HG03558 (cell line): Measurements from ENCODE around the gene ACVR2A.
A peak's percentile ranks its signal among the peaks of the same experiment; 100 is the strongest.

Experiments
- ATAC-seq: cut with Tn5 transposase; IDR thresholded peaks from one replicate; pipeline ENCODE4 v1.9.1; 2021; ENCODE audit warnings: moderate number of reproducible peaks; ENCODE audit not compliant: unreplicated experiment; ENCODE audit errors: extremely low read depth

ACVR2A gene

DNA sequence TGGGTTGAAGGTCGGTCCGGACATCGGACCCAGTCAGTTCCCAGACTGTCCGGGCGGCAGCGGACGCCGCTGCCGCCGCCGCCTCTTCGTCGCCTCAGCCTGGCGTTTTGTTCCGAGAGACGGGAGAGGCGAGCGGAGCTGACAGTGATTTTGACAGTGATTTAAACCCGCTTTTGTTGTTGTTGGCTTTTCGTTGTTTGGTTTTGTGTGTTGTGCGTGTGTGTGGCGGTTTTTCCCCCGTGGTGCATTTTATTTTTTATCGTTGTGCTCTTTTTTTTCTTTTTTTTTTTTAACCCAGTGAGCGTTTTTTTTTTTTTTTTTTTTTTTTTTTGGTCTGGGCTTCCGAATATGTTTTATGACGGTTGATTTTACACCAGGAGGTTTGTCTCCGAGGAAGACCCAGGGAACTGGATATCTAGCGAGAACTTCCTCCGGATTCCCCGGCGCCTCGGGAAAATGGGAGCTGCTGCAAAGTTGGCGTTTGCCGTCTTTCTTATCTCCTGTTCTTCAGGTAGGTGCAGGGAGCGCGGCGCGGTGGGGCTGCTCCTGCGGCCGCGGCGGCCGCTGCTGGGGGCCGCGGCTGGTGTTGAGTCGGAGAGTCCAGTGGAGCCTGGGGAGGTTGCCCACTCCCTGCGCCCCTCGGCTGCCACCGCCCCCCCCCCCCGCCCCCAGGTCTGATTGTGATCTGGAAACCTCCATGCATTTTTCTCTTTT lies at the start of gene ACVR2A:
TSS of gene ACVR2A (plus strand) at position 333 of the 714 bp plus-strand sequence. CDS start at position 457, 124 bp downstream.
- ATAC-seq = peak; percentile 20

DNA sequence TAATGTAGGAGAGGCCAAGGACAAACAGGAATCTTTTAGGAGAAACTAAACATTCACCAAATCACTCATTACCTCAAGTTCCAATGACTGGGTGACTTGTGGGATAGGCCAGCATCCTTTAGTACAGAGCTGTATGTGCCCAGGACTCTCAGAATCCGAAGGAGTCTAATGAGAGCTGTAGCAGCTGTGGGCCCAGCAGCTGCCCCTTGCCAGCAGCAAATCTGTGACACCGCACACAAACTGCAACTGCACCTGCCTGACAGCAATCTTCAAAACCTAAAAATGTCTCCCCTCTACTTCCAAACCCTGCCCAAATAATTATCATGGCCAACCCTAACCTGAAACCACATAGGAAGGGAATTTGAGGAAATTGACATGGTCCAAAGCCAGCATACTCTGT lies 44.5 kb upstream of the ACVR2A start:
- no peak for ATAC-seq

DNA sequence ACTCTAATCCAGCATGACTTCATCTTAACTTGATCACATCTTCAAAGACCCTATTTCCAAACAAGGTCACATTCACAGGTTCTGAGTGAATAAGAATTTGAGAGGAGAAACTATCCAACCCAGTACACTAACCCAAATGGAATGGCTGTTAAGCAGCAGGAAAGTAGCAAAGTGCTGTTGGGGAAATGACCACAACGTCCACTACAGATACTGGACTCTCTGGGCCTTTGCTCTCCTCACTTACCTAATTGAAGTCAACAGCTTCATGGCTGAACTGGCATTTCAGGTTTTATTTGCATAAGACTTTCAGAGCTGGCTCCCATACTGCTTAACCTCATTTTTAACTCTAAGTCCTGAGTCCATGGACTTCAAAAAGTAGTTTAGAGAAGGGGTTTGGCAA lies 38.0 kb upstream of the ACVR2A start:
- no peak for ATAC-seq

- no peak for ATAC-seq
Measured at GRCh38 chr2:147808520-147808919, 36.3 kb upstream of the ACVR2A start.

DNA sequence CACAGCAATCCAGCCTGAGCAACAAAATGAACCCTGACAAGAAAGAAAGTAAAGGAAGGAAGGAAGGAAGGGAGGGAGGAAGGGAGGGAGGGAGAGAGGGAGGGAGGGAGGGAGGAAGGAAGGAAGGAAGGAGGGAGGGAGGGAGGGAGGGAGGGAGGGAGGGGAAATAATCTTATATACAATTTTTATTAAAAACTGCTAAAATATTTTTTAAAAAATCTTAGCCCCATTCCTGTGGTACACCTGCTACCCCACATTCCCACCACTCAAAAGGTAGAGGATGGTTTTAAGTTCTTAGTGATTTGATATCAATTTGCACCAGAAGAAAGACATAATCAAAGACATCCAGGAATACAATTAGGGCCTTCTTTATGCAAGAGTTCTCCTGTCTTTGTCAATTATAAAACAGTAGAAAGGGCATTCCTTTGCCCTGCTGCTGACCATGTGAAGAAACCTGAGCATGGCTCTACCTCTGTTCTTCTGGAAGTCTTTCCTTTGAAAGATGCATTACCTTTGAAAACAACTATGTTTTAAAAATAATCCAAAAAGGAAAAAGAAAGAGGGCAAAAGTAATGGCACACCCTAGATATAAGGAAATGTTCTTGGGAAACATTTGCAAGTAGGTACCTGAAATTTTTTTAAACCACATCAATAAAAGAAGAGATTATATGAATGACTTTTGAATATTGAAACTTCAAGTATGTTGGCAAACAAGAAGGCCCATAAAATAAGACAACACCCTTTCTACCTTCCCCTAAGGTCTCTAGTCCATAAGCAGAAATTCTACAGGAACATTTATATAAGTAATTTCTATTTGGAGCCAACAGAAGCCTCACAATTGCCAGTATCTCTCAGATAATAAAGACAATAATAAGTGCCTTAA lies 33.7 kb upstream of the ACVR2A start:
- ATAC-seq = no peak

DNA sequence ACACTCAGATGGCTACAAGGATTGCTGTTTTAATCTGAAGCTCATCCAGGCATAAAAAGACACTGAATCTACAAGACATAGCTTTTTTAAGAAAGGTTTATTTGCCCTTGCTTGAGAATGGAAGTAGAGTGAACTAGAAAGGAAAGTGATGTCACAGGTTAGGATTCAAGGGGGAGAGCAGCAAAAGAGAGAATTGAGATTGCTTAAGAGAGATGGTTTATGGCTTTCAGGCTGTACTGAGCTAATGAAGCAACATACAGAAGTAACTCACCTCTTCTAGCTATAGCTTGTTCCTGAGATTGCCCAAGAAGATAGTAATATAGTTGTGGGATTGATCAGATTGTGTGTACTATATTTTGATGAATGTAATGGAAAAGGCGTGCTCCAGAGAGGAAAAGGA lies 26.1 kb upstream of the ACVR2A start:
- ATAC-seq = no peak

DNA sequence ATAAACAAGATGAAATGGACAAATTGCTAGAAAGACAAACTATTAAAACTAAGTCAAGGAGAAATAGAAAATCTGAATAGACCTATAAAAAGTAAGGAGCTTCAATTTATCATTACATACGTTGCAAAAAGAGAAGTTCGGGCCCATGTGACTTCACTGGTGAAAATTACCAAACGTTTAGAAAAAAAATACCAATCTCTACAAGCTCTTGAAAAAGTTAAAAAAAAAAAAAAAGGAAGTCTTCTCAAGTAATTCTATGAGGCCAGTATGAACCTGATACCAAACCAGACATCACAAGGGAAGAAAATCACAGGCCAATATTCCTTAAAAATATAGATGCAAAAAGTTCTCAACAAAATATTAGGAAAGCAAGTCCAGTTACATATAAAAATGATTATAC lies 20.2 kb upstream of the ACVR2A start:
- ATAC-seq = no peak

DNA sequence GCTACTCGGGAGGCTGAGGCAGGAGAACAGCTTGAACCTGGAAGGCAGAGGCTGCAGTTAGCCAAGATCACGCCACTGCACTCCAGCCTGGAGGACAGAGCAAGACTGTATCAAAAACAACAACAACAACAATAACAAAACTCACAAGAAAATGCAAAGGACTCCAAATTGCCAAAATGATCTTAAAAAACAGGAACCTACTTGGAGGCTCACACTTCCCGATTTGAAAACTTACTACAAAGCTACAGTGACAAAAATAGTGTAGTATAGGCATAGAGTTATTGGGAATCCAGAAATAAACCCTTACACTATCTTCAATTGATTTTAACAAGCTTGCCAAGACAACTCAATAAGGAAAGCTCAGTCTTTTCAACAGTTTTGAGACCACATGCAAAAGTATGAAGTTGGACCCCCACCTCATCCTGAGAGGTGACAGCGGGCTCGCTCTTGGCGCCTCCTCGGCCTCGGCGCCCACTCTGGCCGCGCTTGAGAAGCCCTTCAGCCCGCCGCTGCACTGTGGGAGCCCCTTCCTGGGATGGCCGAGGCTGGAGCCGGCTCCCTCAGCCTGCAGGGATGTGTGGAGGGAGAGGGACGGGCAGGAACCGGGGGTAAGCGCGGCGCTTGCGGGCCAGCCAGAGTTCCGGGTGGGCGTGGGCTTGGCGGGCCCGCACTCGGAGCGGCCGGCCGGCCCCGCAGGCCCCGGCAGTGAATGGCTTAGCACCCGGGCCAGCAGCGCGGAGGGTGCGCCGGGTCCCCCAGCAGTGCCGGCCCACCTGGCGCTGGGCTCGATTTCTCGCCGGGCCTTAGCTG lies 18.3 kb upstream of the ACVR2A start:
- no peak for ATAC-seq

DNA sequence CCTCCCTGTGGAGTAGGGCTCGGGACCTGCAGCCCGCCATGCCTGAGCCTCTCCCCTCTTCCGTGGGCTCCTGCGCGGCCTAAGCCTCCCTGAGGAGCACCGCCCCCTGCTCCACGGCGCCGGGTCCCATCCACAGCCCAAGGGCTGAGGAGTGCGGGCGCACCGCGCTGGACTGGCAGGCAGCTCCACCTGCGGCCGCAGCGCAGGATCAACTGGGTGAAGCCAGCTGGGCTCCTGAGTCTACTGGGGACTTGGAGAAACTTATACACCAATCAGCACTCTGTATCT lies 17.8 kb upstream of the ACVR2A start:
- no peak for ATAC-seq

GRCh38 chr2:147829106-147829505 lies 15.7 kb upstream of the ACVR2A start:
- ATAC-seq = no peak

GRCh38 chr2:147836099-147836498 lies 8.7 kb upstream of the ACVR2A start:
- no peak for ATAC-seq

GRCh38 chr2:147843391-147843863 lies 1.4 kb upstream of the ACVR2A start:
- ATAC-seq = no peak

GRCh38 chr2:147843864-147844696 lies 749 bp upstream of the ACVR2A start:
- peak; percentile 68 for ATAC-seq

DNA sequence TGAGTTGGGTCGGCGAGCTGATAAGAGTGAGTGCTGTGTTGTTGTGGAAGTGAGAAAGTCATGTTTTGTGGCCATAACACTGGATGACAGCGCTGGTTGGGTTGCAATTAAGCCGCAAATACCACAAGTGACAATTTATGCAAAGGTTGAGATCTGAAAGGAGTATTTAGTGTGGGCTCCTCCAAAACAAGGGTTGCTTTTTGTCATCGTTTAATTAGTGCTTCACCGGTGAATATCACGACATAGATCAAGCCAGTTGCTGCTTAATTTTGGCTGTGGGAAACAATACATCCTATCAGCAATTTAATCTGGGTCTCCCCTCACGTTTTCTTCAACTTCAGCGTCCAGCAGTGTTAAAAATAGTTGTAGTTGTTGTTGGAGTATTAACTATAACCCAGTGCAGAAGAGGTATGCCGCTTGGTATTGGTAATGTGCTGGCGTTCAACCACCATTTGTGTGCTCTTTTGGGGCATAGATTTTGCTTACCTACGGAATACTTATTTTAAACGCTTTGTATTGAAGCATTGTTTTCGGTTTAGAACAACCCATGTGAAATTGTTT lies 662 bp downstream of the ACVR2A start:
- ATAC-seq = no peak

DNA sequence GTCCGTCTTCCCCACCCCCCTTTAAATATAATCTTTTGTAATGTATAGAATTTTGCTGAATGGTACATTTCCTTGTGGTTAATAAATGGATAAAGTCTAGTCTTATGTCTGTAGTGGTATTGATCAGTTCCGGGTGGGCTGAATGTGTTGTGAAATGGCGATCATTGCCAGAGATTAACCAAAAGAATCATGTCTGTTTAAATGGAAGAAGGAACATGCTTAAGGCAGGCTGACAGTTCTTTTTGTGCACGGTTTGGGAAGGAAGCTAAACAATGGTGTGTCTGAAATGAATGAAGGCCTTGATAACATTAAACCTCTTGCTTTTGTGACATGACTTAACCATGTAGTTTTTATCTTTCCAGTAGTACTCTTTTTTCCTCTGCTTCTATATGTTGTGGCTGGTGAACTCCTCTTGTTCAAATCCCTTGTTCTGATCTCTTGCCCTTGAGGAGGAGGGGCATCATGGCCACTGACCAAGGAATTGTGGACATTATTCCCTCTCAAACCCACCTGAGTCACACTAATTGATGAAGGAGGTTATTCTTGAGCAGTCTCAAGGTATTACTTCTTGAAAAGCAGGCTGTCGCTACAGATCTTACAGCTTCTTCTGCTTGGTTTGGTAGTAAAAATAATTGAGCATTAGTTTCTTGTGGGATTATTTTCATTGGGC lies 1.7 kb downstream of the ACVR2A start:
- no peak for ATAC-seq

- ATAC-seq = no peak
Measured at GRCh38 chr2:147847746-147848391, 3.0 kb downstream of the ACVR2A start.

- no peak for ATAC-seq
Measured at GRCh38 chr2:147850838-147851237, 6.0 kb downstream of the ACVR2A start.

DNA sequence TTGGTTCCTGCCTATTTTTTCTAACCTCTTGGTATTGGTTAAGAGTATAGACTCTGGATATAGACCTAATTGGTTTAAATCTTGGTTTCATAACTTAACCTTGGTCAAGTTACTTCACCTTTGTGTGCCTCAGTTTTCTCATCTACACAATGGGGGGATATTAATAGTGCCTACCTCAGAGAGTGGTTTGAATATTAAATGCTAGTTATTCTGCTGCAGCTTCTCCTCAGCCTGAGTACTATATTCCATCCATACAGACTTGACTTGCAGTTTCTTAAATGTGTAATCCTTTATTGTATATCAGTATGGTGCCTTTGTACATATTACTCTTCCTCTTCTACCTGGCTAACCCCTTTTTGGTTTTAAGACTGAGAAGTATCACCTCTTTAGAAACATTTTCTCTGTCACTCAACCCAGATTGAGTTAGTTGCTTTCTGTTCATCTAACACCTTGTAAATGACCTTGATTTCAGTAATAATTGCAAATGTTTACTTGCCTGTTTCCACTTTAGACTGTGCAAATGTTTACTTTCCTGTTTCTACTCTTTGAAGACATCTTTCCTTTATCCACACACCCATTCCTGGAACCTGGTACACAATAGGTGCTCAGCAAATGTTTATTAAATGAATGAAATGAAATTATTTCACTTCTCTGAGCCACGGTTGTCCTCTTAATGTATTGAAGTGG lies 6.6 kb downstream of the ACVR2A start:
- no peak for ATAC-seq
